GM12878 (cell line): ENCODE results near the gene LRTM2.

Experiments used
- BRCA1 ChIP-seq: IDR thresholded peaks from 2 replicates; pipeline ENCODE4 v1.6.1; 2011; ENCODE audit warnings: low read depth, low read length, improper control_type of control experiment
- CTCF ChIP-seq, 3 experiments: IDR thresholded peaks in 2 of 3; conservative IDR thresholded peaks in 1 of 3; 2 replicates each; pipeline ENCODE4 v1.5.1; 2011; ENCODE audit warnings: low read depth in 3 of 3, low read length in 3 of 3, mild to moderate bottlenecking in 3 of 3, control low read depth in 2 of 3, moderate library complexity in 2 of 3, inconsistent platforms in 1 of 3, mixed read lengths in 1 of 3; ENCODE audit not compliant: control insufficient read depth in 2 of 3, insufficient read depth in 1 of 3; ENCODE audit errors: extremely low read depth in 1 of 3
- EP300 ChIP-seq, 2 experiments: fragments of 150-350 bp in 1 of 2; IDR thresholded peaks; 2 replicates each; pipeline ENCODE4 v1.6.1; 2011 to 2012; ENCODE audit warnings: low read depth in 2 of 2, low read length in 2 of 2, borderline replicate concordance in 1 of 2, improper control_type of control experiment in 1 of 2, inconsistent platforms in 1 of 2; ENCODE audit not compliant: control insufficient read depth in 1 of 2
- POLR2A ChIP-seq: IDR thresholded peaks from 2 replicates; pipeline ENCODE4 v1.6.1; 2011; ENCODE audit warnings: low read depth, mild to moderate bottlenecking, low read length
- REST ChIP-seq: IDR thresholded peaks from 2 replicates; pipeline ENCODE4 v1.6.1; 2012; ENCODE audit warnings: mild to moderate bottlenecking, low read depth, low read length
- RFX5 ChIP-seq: IDR thresholded peaks from 2 replicates; pipeline ENCODE4 v1.6.1; 2011; ENCODE audit warnings: low read depth, low read length, improper control_type of control experiment
- TCF7 ChIP-seq: IDR thresholded peaks from 2 replicates; pipeline ENCODE4 v1.6.1; 2014; ENCODE audit warnings: antibody characterized with exemption, borderline replicate concordance
- USF1 ChIP-seq: IDR thresholded peaks from 2 replicates; pipeline ENCODE4 v1.6.1; 2011; ENCODE audit warnings: borderline replicate concordance, low read depth, mild to moderate bottlenecking, moderate library complexity, mixed read lengths, low read length; ENCODE audit not compliant: insufficient read depth; ENCODE audit errors: extremely low read length
- USF2 ChIP-seq: IDR thresholded peaks from 2 replicates; pipeline ENCODE4 v1.6.1; 2011; ENCODE audit warnings: low read depth, low read length, improper control_type of control experiment, borderline replicate concordance

GRCh38 chr12:1840981-1841425, 20.6 kb downstream of the LRTM2 start:
- TF ChIP-seq RFX5 (no peak), POLR2A (no peak), REST (no peak), TCF7 (no peak), USF1 (no peak), BRCA1 (no peak), EP300 (IDR thresholded peaks at IDR 0.05; ENCODE audit: borderline replicate concordance in 1 of 2, control insufficient read depth in 1 of 2, low read depth in 2 of 2, low read length in 2 of 2) (no peak), CTCF (IDR thresholded peaks at IDR 0.05 in 2 of 3, conservative IDR thresholded peaks at IDR 0.05 in 1 of 3; ENCODE audit: control insufficient read depth in 2 of 3, extremely low read depth in 1 of 3, insufficient read depth in 1 of 3, low read depth in 3 of 3, low read length in 3 of 3) (no peak), USF2 (no peak)
